Stimulated activated CD4-positive, alpha-beta T cell treated with anti-CD3 and anti-CD28 coated beads, Interleukin-12 subunit alpha, Interleukin-12 subunit beta, amount 100 ng/mL, for 24 hours (primary cell): Measurements from ENCODE around the gene TMEM229B.

Source experiments
- DNase-seq, 2 experiments: peaks; one replicate each; pipeline ENCODE4 v3.0.0-alpha.2; 2020; ENCODE audit warnings: low read depth in 2 of 2

Gene TMEM229B

GRCh38 chr14:67423424-67423823 lies 65.1 kb downstream of the TMEM229B start:
- DNase-seq = no peak

DNA sequence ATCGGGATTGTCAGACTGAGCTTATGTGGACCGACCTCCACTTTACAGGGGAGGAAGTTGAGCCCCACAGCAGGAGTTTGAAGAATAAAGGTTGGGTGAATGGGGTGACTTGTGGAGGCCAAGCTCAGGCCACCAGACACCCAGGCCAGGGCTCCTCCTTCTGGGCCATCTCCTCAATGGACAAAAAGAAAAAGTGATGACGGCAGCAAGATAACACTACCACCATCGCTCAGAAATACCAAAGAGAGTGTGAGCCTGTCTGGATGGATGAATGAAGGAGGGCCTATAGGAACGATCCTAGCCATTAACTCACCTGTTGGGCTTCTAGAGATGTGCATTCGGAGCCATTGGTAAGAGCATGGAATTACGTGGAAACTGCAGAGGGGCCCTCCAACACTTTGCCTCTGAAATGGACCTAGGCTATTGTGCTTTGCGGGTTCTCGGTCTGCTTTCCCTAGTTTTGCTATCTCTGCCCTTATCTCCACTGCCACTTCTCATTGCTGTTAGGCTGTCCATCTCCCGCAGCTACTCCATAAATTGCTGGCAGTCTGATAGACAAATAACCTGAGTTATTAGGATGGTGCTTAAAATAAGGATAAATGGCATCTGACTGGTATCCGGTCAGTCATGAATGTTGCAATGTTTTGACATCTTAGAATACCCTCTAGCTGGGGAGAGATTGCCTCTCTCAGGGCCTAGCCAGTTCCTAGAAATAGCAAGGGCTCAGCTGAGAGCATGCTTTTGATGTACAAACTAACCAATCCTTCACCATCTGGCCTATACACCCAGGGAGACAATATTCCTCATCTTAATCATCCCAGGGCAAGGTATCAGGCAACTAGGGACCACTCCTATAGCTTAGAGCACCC lies 66.9 kb downstream of the TMEM229B start:
- no peak for DNase-seq
